ENCODE measurements around the gene USP40. TPM values are rescaled to one million over a fixed set of nuclear protein-coding genes. Genes with fewer than 3 reads are reported as not detected.

USP40 gene
- total and polyA plus RNA-seq, 2 donors (not counting 1 experiment from before 2014, with no cell fraction given) = 19.8 to 37.0 TPM

GRCh38 chr2:233470839-233471238 is 95.7 kb downstream of the USP40 start:
- peaks cover 28% of the 10 kb centered on the region for H4K20me1 ChIP-seq (ENCODE audit: control insufficient read depth, insufficient read depth, low read length, poor library complexity, severe bottlenecking)
- peak overlapping the region; percentile 41 for H3K27ac Mint-ChIP-seq
- no peaks in the 10 kb centered on the region for H3K27me3 ChIP-seq (replicated peaks in 1 of 4; ENCODE audit: control extremely low read depth in 1 of 4, control insufficient read depth in 3 of 4, insufficient read depth in 4 of 4, low read length in 3 of 4)
- POLR2A ChIA-PET = no interaction called here
- H3K9ac ChIP-seq (ENCODE audit: low read length) = no peak overlapping the region
- ATAC-seq (ENCODE audit: low read depth) (no peak), DNase-seq (no peak)
- intact Hi-C loops (cut with micrococcal nuclease) = no loop called here
- CTCF ChIA-PET = no interaction called here
- peaks cover 0 to 20% (median 0%) of the 10 kb centered on the region in 3 donors for H3K9me3 ChIP-seq (ENCODE audit: control extremely low read depth in 1 of 3, control insufficient read depth in 2 of 3, insufficient read depth in 1 of 3, low read length in 2 of 3)
- no peak overlapping the region for H3K4me3 ChIP-seq (ENCODE audit: control extremely low read depth in 1 of 5, extremely low read depth in 1 of 5, insufficient read depth in 1 of 5, low read depth in 2 of 5, low read length in 4 of 5)
- H3K4me3 Mint-ChIP-seq = no peak overlapping the region
- H3K36me3 ChIP-seq (replicated peaks in 1 of 2; ENCODE audit: control extremely low read depth in 1 of 2, control insufficient read depth in 1 of 2, extremely low read depth in 1 of 2, insufficient read depth in 2 of 2, low read length in 1 of 2) = peaks cover 0 to 74% of the 10 kb centered on the region in 2 experiments
- no peaks in the 10 kb centered on the region for H3K79me2 ChIP-seq (ENCODE audit: control insufficient read depth, insufficient read depth, low read length)
- no peaks in the 10 kb centered on the region for H3K4me1 ChIP-seq (ENCODE audit: control insufficient read depth in 2 of 2, insufficient read depth in 2 of 2, low read length in 2 of 2)
- 97% methylated on average over 10 of the region's 14 CpGs for WGBS (ENCODE audit: insufficient coverage)
- H3K9me3 Mint-ChIP-seq (ENCODE audit: insufficient read depth) = peaks cover 3% of the 10 kb centered on the region
- no peak overlapping the region for H3K27ac ChIP-seq (ENCODE audit: low read length in 2 of 2)
- H3K4me2 ChIP-seq (replicated peaks; ENCODE audit: low read depth, low read length, poor library complexity, severe bottlenecking) = no peak overlapping the region
- H3K27me3 Mint-ChIP-seq = no peaks in the 10 kb centered on the region
- H3K4me1 Mint-ChIP-seq = no peaks in the 10 kb centered on the region
- no peak overlapping the region for H2AFZ ChIP-seq (ENCODE audit: insufficient read depth, low read depth, low read length, poor library complexity, severe bottlenecking)
- TF ChIP-seq EZH2 (IDR thresholded peaks at IDR 0.05; ENCODE audit: borderline replicate concordance, insufficient read depth, low read depth, low read length, poor library complexity, severe bottlenecking) (no peak), CTCF (IDR thresholded peaks at IDR 0.05) (no peak)

GRCh38 chr2:233470011-233470687 is 96.4 kb downstream of the USP40 start:
- no peak for TF ChIP-seq CTCF (IDR thresholded peaks at IDR 0.05)
- no peak for TF ChIP-seq EZH2 (IDR thresholded peaks at IDR 0.05; ENCODE audit: borderline replicate concordance, insufficient read depth, low read depth, low read length, poor library complexity, severe bottlenecking)
- peaks cover 0 to 17% (median 0%) of the 10 kb centered on the region in 3 donors for H3K9me3 ChIP-seq (ENCODE audit: control extremely low read depth in 1 of 3, control insufficient read depth in 2 of 3, insufficient read depth in 1 of 3, low read length in 2 of 3)
- no peak overlapping the region for H3K27ac ChIP-seq (ENCODE audit: low read length in 2 of 2)
- peaks cover 28% of the 10 kb centered on the region for H4K20me1 ChIP-seq (ENCODE audit: control insufficient read depth, insufficient read depth, low read length, poor library complexity, severe bottlenecking)
- Mint-ChIP-seq H3K9me3 (ENCODE audit: insufficient read depth) (peaks cover 3% of the 10 kb centered on the region), H3K4me1 (no peaks in the 10 kb centered on the region), H3K27ac (peak overlapping the region; percentile 41), H3K4me3 (no peak overlapping the region), H3K27me3 (no peaks in the 10 kb centered on the region)
- ChIA-PET POLR2A (no interaction called here), CTCF (no interaction called here)
- intact Hi-C loops (cut with micrococcal nuclease) = no loop called here
- ATAC-seq (ENCODE audit: low read depth) (no peak), DNase-seq (no peak)
- no peak overlapping the region for H3K4me3 ChIP-seq (ENCODE audit: control extremely low read depth in 1 of 5, extremely low read depth in 1 of 5, insufficient read depth in 1 of 5, low read depth in 2 of 5, low read length in 4 of 5)
- no peaks in the 10 kb centered on the region for H3K4me1 ChIP-seq (ENCODE audit: control insufficient read depth in 2 of 2, insufficient read depth in 2 of 2, low read length in 2 of 2)
- peaks cover 0 to 77% of the 10 kb centered on the region in 2 experiments for H3K36me3 ChIP-seq (replicated peaks in 1 of 2; ENCODE audit: control extremely low read depth in 1 of 2, control insufficient read depth in 1 of 2, extremely low read depth in 1 of 2, insufficient read depth in 2 of 2, low read length in 1 of 2)
- no peak overlapping the region for H3K9ac ChIP-seq (ENCODE audit: low read length)
- no peak overlapping the region for H2AFZ ChIP-seq (ENCODE audit: insufficient read depth, low read depth, low read length, poor library complexity, severe bottlenecking)
- H3K27me3 ChIP-seq (replicated peaks in 1 of 4; ENCODE audit: control extremely low read depth in 1 of 4, control insufficient read depth in 3 of 4, insufficient read depth in 4 of 4, low read length in 3 of 4) = no peaks in the 10 kb centered on the region
- no peak overlapping the region for H3K4me2 ChIP-seq (replicated peaks; ENCODE audit: low read depth, low read length, poor library complexity, severe bottlenecking)
- H3K79me2 ChIP-seq (ENCODE audit: control insufficient read depth, insufficient read depth, low read length) = no peaks in the 10 kb centered on the region
- over 99% methylated on average over 13 of the region's 20 CpGs for WGBS (ENCODE audit: insufficient coverage)

Measured in B cell (primary cell).